Trophoblast cell (in vitro differentiated cells and primary cell): ENCODE results near the gene CACNA2D1.

Source experiments
- DNase-seq, 2 donors: peaks; one replicate each; pipeline ENCODE4 v3.0.0-alpha.2; 2016
- H2AFZ ChIP-seq: 2 replicates; pipeline ENCODE4 v1.6.1; 2013; ENCODE audit warnings: low read length, moderate library complexity, mild to moderate bottlenecking; ENCODE audit not compliant: insufficient read depth, poor library complexity
- H2AK5ac ChIP-seq: 2 replicates; pipeline ENCODE4 v1.6.1; 2013; ENCODE audit warnings: mild to moderate bottlenecking, low read length
- H2BK120ac ChIP-seq: 2 replicates; pipeline ENCODE4 v1.6.1; 2013; ENCODE audit warnings: low read length, mild to moderate bottlenecking, moderate library complexity; ENCODE audit not compliant: insufficient read depth, poor library complexity
- H2BK12ac ChIP-seq: 2 replicates; pipeline ENCODE4 v1.6.1; 2013; ENCODE audit warnings: mild to moderate bottlenecking, low read length, moderate library complexity
- H2BK5ac ChIP-seq: 2 replicates; pipeline ENCODE4 v1.6.1; 2013; ENCODE audit warnings: low read length, low read depth, moderate library complexity, mild to moderate bottlenecking; ENCODE audit not compliant: poor library complexity
- H3K14ac ChIP-seq: 2 replicates; pipeline ENCODE4 v1.6.1; 2013; ENCODE audit warnings: mild to moderate bottlenecking, low read length
- H3K18ac ChIP-seq: 2 replicates; pipeline ENCODE4 v1.6.1; 2013; ENCODE audit warnings: mild to moderate bottlenecking, low read length
- H3K23ac ChIP-seq: 2 replicates; pipeline ENCODE4 v1.6.1; 2013; ENCODE audit warnings: low read length
- H3K27ac ChIP-seq: 2 replicates; pipeline ENCODE4 v1.5.1; 2013; ENCODE audit warnings: low read depth, mild to moderate bottlenecking, inconsistent platforms, low read length, moderate library complexity
- H3K27me3 ChIP-seq: 2 replicates; pipeline ENCODE4 v1.6.1; 2013; ENCODE audit warnings: inconsistent platforms, mild to moderate bottlenecking, low read length, moderate library complexity; ENCODE audit not compliant: insufficient read depth
- H3K36me3 ChIP-seq, 2 experiments: 1 replicate in 1 of 2; 2 replicates in 1 of 2; pipeline ENCODE4 v1.6.1; 2013; ENCODE audit warnings: low read length in 2 of 2, mild to moderate bottlenecking in 2 of 2, moderate library complexity in 1 of 2; ENCODE audit not compliant: insufficient read depth in 2 of 2, control insufficient read depth in 1 of 2
- H3K4ac ChIP-seq: 2 replicates; pipeline ENCODE4 v1.6.1; 2013; ENCODE audit warnings: low read depth, mild to moderate bottlenecking, low read length, moderate library complexity
- H3K4me1 ChIP-seq, 2 experiments: 1 replicate in 1 of 2; 2 replicates in 1 of 2; pipeline ENCODE4 v1.6.1; 2013; ENCODE audit warnings: low read length in 2 of 2, mild to moderate bottlenecking in 2 of 2, moderate library complexity in 1 of 2; ENCODE audit not compliant: insufficient read depth in 2 of 2, control insufficient read depth in 1 of 2
- H3K4me2 ChIP-seq: 2 replicates; pipeline ENCODE4 v1.6.1; 2013; ENCODE audit warnings: inconsistent platforms, mild to moderate bottlenecking, low read length, moderate library complexity
- H3K4me3 ChIP-seq: 2 replicates; pipeline ENCODE4 v1.5.1; 2013; ENCODE audit warnings: mild to moderate bottlenecking, low read depth, low read length, inconsistent platforms
- H3K79me1 ChIP-seq: one replicate; pipeline ENCODE4 v1.6.1; 2013; ENCODE audit warnings: low read length
- H3K79me2 ChIP-seq: 2 replicates; pipeline ENCODE4 v1.6.1; 2013; ENCODE audit warnings: low read length, mild to moderate bottlenecking; ENCODE audit not compliant: control insufficient read depth, insufficient read depth, poor library complexity
- H3K9ac ChIP-seq: 2 replicates; pipeline ENCODE4 v1.6.1; 2013; ENCODE audit warnings: mild to moderate bottlenecking, low read length
- H3K9me3 ChIP-seq: 2 replicates; pipeline ENCODE4 v1.6.1; 2013; ENCODE audit warnings: low read depth, mild to moderate bottlenecking, control low read depth, inconsistent platforms, low read length; ENCODE audit not compliant: insufficient read depth
- H4K12ac ChIP-seq: 2 replicates; pipeline ENCODE4 v1.6.1; 2013; ENCODE audit warnings: low read depth, mild to moderate bottlenecking, low read length, moderate library complexity
- H4K8ac ChIP-seq: 2 replicates; pipeline ENCODE4 v1.6.1; 2013; ENCODE audit warnings: low read depth, mild to moderate bottlenecking, low read length, moderate library complexity
- H4K91ac ChIP-seq: one replicate; pipeline ENCODE4 v1.6.1; 2013; ENCODE audit warnings: low read depth, mild to moderate bottlenecking, low read length, moderate library complexity
- WGBS: extraction: QIAGEN DNeasy Blood & Tissue Kit; methylation state at CpG from one replicate; pipeline ENCODE4 v1.1.7; 2013; ENCODE audit warnings: missing lambda C conversion rate; ENCODE audit not compliant: insufficient read length, insufficient coverage; ENCODE audit errors: extremely low coverage; 5-methylcytosine and 5-hydroxymethylcytosine counted together

CACNA2D1 gene

DNA sequence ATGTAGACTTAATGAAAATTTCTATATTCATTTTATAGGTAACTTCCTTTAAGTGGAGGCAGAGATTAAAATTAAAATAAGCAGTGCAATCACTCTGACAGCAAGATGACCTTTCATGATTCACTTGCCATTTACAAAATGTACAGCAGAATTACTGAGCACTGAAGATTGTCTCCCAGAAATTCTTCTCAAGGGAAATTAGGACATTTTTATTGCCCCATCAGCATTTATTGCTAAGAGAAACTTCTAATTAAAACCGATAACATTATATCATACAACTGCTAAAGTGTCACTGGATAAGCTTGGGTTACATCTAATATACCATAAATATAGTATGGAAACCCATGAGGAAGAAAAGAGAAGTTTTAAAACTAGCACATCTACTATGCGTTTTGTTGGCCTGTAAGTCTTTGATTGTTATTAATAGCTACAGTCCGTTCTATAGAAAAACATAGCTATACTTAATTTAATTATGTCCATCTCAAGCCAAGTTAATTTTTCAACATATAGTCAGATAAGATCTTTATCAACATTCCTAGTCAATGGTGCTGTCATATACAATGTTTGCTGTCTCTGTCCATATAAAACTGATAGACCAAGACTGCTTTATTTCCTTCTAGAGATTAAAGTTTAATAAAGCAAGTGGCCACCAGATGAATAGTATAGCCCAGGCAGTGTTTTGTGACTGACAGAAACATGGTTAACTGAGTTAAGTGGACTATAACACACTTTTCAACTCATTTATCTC lies 456.7 kb downstream of the CACNA2D1 start:
- H3K36me3 ChIP-seq: no peaks in the 10 kb centered on the region
- H2BK5ac ChIP-seq: no peak overlapping the region
- H3K27ac ChIP-seq: no peak overlapping the region
- no peaks in the 10 kb centered on the region for H3K79me2 ChIP-seq
- no peak overlapping the region for H3K18ac ChIP-seq
- H3K27me3 ChIP-seq: no peaks in the 10 kb centered on the region
- WGBS: no CpG with 5 or more reads among the region's 3 CpGs
- no peaks in the 10 kb centered on the region for H3K9me3 ChIP-seq
- no peak overlapping the region for H2AK5ac ChIP-seq
- no peak overlapping the region for H4K91ac ChIP-seq
- H2BK120ac ChIP-seq: no peak overlapping the region
- no peak overlapping the region for H3K4ac ChIP-seq
- H3K9ac ChIP-seq: no peak overlapping the region
- DNase-seq: no peak
- H3K23ac ChIP-seq: no peak overlapping the region
- no peak overlapping the region for H3K4me3 ChIP-seq
- H4K12ac ChIP-seq: no peak overlapping the region
- no peak overlapping the region for H2AFZ ChIP-seq
- no peak overlapping the region for H3K4me2 ChIP-seq
- H4K8ac ChIP-seq: no peak overlapping the region
- H3K4me1 ChIP-seq: no peaks in the 10 kb centered on the region
- no peak overlapping the region for H3K14ac ChIP-seq
- no peaks in the 10 kb centered on the region for H3K79me1 ChIP-seq
- no peak overlapping the region for H2BK12ac ChIP-seq

DNA sequence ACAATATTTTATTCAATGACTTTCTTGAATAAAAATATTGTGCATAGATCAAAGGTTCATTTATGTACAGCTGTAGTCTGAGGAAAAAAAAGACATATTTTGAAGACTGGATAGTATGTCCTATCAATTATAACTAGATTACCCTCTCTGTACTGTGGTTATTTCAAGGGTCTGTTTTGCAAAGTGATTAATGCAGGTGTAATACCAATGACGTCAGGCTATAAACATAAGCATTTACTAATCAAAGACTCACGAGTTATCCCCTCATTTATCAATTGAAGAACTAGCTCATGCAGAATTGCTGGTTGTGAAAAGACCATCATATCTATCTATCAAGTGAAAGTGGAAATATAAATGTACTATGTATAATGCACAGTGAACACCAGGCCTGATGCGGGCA lies 460.2 kb downstream of the CACNA2D1 start:
- H3K4me3 ChIP-seq: no peak overlapping the region
- no peaks in the 10 kb centered on the region for H3K9me3 ChIP-seq
- H4K12ac ChIP-seq: no peak overlapping the region
- H3K36me3 ChIP-seq: no peaks in the 10 kb centered on the region
- H2BK120ac ChIP-seq: no peak overlapping the region
- H3K4me2 ChIP-seq: no peak overlapping the region
- no peak overlapping the region for H2BK5ac ChIP-seq
- no peak overlapping the region for H4K91ac ChIP-seq
- H3K4ac ChIP-seq: no peak overlapping the region
- H4K8ac ChIP-seq: no peak overlapping the region
- H2BK12ac ChIP-seq: no peak overlapping the region
- H3K27ac ChIP-seq: no peak overlapping the region
- H3K79me1 ChIP-seq: no peaks in the 10 kb centered on the region
- no CpG with 5 or more reads among the region's 3 CpGs for WGBS
- H3K23ac ChIP-seq: no peak overlapping the region
- no peak overlapping the region for H2AK5ac ChIP-seq
- H3K14ac ChIP-seq: no peak overlapping the region
- H3K18ac ChIP-seq: no peak overlapping the region
- no peaks in the 10 kb centered on the region for H3K79me2 ChIP-seq
- H3K4me1 ChIP-seq: no peaks in the 10 kb centered on the region
- no peak for DNase-seq
- no peaks in the 10 kb centered on the region for H3K27me3 ChIP-seq
- H3K9ac ChIP-seq: no peak overlapping the region
- H2AFZ ChIP-seq: no peak overlapping the region

DNA sequence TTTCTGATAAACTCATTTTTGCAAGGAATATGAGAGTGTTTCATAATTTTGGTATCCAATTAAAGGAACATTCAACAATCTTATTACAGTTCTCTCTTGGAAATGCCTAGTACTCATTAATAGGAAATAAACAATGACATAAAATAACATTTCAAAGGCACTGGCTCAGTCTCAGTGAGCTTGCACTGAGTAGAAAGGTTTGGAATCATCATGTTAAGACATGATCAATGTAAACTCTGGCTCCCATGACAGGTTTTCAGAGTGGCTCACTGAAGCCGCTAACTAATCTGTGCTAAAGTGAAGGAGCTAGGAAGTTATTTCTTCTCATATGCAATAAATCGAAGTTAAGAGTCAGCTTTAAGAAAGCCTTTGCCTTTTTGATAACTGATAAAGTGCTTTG lies 470.5 kb downstream of the CACNA2D1 start:
- no CpG with 5 or more reads among the region's 2 CpGs for WGBS

DNA sequence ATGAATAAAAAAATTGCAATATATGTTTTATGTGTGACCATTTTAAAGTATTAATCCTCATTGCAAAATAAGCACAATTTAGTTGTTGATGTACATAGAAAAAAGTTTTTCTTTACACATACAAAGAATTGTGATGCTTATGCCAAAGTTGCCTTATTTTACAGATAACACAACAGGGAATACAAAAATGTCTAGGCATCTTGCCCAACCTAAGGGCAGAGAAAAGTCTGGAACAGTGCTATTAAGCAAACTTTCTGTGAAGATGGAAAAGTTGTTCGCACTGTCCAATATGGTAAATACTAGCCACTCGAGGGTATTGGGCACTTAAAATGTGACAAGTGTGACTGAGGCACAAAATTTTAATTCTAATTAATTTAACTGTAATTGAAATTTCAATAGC lies 483.6 kb downstream of the CACNA2D1 start:
- no peak overlapping the region for H4K12ac ChIP-seq
- H3K4me1 ChIP-seq: no peaks in the 10 kb centered on the region
- no peak overlapping the region for H2BK120ac ChIP-seq
- no peak overlapping the region for H2AK5ac ChIP-seq
- H2BK12ac ChIP-seq: no peak overlapping the region
- no peaks in the 10 kb centered on the region for H3K79me2 ChIP-seq
- no peak overlapping the region for H2BK5ac ChIP-seq
- H3K36me3 ChIP-seq: no peaks in the 10 kb centered on the region
- H3K9ac ChIP-seq: no peak overlapping the region
- no peak overlapping the region for H4K8ac ChIP-seq
- DNase-seq: no peak
- no peak overlapping the region for H3K23ac ChIP-seq
- no peak overlapping the region for H3K14ac ChIP-seq
- H2AFZ ChIP-seq: no peak overlapping the region
- H3K27me3 ChIP-seq: no peaks in the 10 kb centered on the region
- H3K4me3 ChIP-seq: no peak overlapping the region
- no peaks in the 10 kb centered on the region for H3K9me3 ChIP-seq
- no peak overlapping the region for H3K4ac ChIP-seq
- no CpG with 5 or more reads among the region's 2 CpGs for WGBS
- H3K4me2 ChIP-seq: no peak overlapping the region
- H3K79me1 ChIP-seq: no peaks in the 10 kb centered on the region
- no peak overlapping the region for H4K91ac ChIP-seq
- H3K27ac ChIP-seq: no peak overlapping the region
- H3K18ac ChIP-seq: no peak overlapping the region

More for the DNA sequence above, 470.5 kb downstream of the CACNA2D1 start:
- H3K14ac ChIP-seq: no peak overlapping the region
- no peak overlapping the region for H3K4me3 ChIP-seq
- no peaks in the 10 kb centered on the region for H3K79me1 ChIP-seq
- H3K4me1 ChIP-seq: no peaks in the 10 kb centered on the region
- no peak overlapping the region for H4K8ac ChIP-seq
- H3K9ac ChIP-seq: no peak overlapping the region
- no peak overlapping the region for H4K12ac ChIP-seq
- H2BK12ac ChIP-seq: no peak overlapping the region
- no peak overlapping the region for H3K4ac ChIP-seq
- H2AFZ ChIP-seq: no peak overlapping the region
- no peak overlapping the region for H4K91ac ChIP-seq
- no peaks in the 10 kb centered on the region for H3K9me3 ChIP-seq
- H3K4me2 ChIP-seq: no peak overlapping the region
- H3K27me3 ChIP-seq: no peaks in the 10 kb centered on the region
- H2BK120ac ChIP-seq: no peak overlapping the region
- H3K36me3 ChIP-seq: no peaks in the 10 kb centered on the region
- no peak overlapping the region for H2BK5ac ChIP-seq
- no peaks in the 10 kb centered on the region for H3K79me2 ChIP-seq
- no peak overlapping the region for H3K18ac ChIP-seq
- H3K23ac ChIP-seq: no peak overlapping the region
- H3K27ac ChIP-seq: no peak overlapping the region
- H2AK5ac ChIP-seq: no peak overlapping the region
- DNase-seq: no peak
